Endometrial microvascular endothelial cells (primary cell): ENCODE measurements around the gene ZG16. TPM values are rescaled to one million over a fixed set of nuclear protein-coding genes. Genes with fewer than 3 reads are reported as not detected.
"Not testable (repeated sequence)": the region's sequence is repeated elsewhere in the genome, so short reads cannot be mapped to it uniquely, and the experiment has no call there.

Source experiments
- in situ Hi-C: cut with HindIII; loops from 2 replicates; pipeline ENCODE4 v1.10.0; 2017; ENCODE audit warnings: low sequenced_read_pairs, low pct_unique_long_range_greater_than_20kb; ENCODE audit errors: inconsistent ontology term
- total RNA-seq: library from RNA; depleted of rRNA; stranded (reverse); fragments of >200 nt; gene quantifications from one replicate; pipeline ENCODE4 v1.2.3, GENCODE V29; 2015; ENCODE audit errors: inconsistent ontology term

The ZG16 gene
- total RNA-seq, 1 donor from 2014 or later, result not detected

- in situ Hi-C loops, result no loop called here
Measured at GRCh38 chr16:29775742-29776408, 2.2 kb upstream of the ZG16 start.

DNA sequence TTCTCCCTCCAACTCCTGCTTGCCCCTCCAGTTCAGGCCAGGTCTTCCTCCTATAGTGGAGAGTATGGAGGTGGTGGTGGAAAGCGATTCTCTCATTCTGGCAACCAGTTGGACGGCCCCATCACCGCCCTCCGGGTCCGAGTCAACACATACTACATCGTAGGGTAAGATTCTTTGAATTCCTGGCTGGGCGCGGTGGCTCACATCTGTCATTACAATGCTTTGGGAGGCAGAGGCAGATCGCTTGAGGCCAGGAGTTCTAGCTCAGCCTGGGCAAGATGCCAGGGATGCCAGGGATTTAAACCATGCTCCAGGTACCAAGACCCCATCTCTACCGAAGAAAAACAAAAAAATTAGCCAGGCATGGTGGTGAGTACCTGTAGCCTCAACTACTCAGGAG is 1.4 kb downstream of the ZG16 start:
- in situ Hi-C loops, result no loop called here

GRCh38 chr16:29783094-29783953 is 5.3 kb downstream of the ZG16 start:
- in situ Hi-C loops, result not testable (repeated sequence)

- in situ Hi-C loops, result no loop called here
Measured at GRCh38 chr16:29784157-29784556, 6.1 kb downstream of the ZG16 start.

- in situ Hi-C loops, result no loop called here
Measured at GRCh38 chr16:29784901-29785500, 6.9 kb downstream of the ZG16 start.

DNA sequence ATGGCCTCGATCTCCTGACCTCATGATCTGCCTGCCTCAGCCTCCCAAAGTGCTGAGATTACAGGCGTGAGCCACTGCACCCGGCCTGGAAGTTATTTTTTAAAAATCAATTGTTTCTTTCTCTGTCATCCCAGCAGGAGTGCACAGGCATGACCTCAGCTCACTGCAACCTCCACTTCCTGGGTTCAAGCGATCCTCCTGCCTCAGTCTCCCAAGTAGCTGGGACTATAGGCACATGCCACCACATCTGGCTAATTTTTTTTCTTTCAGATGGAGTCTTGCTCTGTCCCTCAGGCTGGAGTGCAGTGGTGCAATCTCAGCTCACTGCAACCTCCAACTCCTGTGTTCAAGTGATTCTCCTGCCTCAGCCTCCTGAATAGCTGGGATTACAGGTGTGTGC is 9.1 kb downstream of the ZG16 start:
- in situ Hi-C loops, result not testable (repeated sequence)

- in situ Hi-C loops, result no loop called here
Measured at GRCh38 chr16:29789775-29790182, 11.7 kb downstream of the ZG16 start.

DNA sequence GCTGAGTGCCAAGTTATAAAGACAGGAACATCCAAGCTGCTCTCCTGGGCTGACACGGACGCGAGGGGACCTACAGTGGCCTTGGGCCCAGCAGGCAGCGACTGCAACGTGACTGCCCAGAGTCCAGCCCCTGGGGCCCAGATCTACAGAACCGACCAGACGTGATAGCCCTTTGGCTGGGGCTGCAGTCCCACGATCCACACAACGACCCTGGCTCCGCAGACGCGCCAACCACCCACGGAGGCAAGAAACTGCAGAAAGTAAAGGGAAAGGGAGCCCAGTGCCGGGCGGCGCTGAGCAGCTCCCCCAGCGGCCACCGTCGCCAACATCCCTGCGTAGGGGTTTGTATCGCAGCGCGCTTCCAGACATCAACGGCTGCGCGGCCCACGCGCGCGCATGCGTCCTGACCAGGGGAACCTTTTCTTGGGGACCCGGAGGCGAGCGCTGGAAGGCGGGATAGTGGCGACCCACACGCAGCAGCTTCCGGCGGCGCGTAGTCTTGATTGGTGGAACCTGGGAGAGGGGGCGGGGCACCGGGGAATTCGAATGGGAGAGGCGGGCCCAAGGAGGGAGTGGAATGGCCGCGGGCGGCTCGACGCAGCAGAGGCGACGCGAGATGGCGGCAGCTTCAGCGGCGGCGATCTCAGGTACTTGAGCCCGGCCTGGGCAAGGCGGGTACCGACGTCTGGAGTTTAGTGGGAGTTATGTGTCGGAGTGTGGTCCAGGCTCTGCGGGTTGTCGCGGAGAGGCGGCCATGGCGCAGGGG is 12.3 kb downstream of the ZG16 start, which contains the start of gene KIF22:
KIF22 (plus strand) TSS at position 569 of the 766 bp plus-strand sequence; CDS start at position 578, 9 bp downstream.
- in situ Hi-C loops, result no loop called here

DNA sequence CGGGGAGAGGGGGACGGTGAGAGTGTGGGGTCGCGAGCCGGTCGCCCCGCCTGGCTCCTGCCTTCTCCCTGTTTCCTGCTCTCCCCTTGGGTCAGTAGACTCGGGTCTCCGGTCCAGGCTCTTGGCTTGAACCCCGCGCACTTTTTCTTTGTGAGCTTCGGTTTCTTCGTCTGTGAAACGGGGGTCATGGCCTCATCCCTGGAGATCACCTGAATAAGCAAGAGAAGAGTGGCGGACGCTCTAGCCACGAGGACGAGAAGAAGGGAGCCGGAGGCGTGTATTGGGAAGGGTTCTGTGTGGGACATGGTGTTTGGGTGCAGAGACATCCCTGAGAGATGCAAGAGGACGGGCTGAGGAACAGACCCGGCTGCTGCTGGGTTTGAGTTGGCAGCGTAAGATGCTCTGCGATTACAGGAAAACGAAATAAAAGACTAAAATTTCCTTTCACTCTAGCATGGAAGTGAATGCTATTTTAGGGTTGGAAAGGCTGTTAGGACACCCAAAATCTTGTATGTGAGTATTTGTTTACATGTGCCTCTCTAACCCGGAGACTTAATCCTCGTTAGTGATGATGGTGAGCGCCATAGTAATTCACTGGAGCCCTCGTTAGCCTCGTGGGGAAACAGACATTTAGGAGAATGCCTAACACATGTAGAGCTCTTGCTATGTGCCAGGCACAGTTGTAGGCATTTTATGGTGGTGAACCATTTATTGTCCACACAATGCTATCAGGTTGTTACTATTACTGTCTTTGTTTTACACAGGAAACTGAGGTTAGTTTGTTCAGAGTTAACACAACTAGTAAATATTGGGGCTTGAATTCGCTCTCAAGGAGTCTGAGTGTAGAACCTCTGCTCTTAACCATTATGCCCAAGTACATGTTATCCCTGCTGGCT is 13.1 kb downstream of the ZG16 start:
- in situ Hi-C loops, result no loop called here

DNA sequence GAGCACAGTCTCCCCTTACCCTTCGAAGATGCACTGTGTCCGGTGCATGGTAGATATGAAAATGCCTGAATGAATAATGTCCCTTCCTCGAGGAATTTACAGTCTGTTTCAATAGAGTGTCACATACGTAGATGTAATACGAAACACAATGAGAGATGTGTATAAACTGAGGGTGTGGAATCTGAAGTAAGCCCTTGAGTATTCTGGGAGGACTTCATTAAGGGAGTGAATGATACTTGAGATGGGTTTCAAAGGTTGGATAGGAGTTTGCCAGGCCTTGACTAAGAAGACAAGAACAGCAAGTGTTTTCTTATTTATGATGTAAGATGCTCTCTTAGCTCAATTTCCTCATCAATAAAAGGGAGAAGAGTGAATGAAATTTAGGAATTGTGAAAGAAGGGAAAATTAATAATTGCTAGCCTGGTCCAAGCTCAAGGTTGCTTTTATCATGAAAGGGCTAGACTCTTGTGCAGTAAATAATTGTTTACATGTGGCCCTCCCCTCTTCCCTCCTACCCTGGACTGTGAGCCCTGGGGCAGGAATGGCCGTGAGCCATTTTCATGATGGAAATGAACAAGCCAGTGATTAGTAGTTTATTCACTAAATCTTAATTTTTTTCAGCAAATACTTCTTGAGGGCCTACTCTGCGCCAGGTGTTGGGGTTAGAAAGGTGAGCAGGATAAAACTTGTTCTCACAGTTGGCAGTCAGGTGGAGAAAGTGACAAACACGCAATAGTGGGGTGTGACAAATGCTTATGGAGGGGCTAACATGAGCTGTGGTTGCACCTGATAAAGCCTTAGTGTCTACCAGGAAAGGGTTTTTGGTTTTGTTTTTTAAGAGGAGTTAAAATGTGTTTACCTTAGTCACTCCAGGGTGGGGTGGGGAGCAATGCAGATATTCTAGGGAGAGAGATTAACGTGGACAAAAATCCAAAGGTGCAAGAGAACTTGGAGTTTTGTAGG is 14.1 kb downstream of the ZG16 start:
- in situ Hi-C loops, result no loop called here

- in situ Hi-C loops, result not testable (repeated sequence)
Measured at GRCh38 chr16:29793153-29793552, 15.1 kb downstream of the ZG16 start.

DNA sequence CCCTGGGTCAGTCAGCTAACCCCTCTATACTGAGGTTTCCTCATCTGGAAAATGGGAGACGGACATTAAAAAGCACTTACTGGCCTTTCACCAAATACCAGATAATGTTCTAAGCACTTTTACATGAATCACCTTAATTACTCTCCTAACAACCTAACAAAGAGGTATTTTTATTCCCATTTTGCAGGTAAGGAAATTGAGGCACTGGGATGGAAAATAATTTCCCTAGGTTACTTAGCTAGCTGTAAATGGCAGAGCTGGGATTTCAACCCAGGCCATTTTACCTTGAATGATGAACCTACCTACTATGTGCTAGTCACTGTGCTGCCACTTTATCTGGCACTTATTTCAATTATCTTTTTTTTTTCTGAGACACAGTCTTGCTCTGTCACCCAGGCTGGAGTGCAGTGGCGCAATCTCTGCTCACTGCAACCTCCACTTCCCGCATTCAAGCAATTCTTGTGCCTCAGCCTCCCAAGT is 16.2 kb downstream of the ZG16 start:
- in situ Hi-C loops, result no loop called here

GRCh38 chr16:29802416-29802935 is 24.4 kb downstream of the ZG16 start:
- in situ Hi-C loops, result loop anchor here (10.0 kb wide), 1 partner anchor 62 kb away; the partner anchor contains the start of gene CDIPT

DNA sequence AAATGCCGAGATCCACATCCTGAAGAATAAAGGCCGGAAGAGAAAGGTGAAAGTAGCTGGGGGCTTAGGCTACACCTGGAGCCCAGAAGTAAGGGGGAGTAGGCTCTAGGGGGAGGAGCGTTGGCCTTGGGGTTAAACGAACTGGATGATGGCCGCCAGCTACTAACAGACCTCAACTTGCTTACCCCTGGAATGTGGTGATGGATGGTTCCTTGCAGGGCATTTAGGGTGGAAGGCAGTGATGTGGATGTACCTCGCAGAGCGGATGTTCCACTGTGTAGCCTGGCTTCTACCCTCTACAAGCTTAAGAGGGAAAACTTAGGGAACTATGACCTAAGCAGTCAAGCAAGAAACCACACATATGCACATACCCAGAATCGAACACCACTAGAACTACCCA is 26.0 kb downstream of the ZG16 start:
- in situ Hi-C loops, result loop anchor here (10.0 kb wide), 1 partner anchor 61 kb away; the partner anchor contains the start of gene CDIPT

GRCh38 chr16:29804455-29805231 is 26.6 kb downstream of the ZG16 start:
- in situ Hi-C loops, result loop anchor here (10.0 kb wide), 1 partner anchor 60 kb away; the partner anchor contains the start of gene CDIPT
